Transverse colon (tissue), 4 donors: ENCODE results near the gene KANTR. TPM values are rescaled to one million over a fixed set of nuclear protein-coding genes. Genes with fewer than 3 reads are reported as not detected.
A peak's percentile ranks its signal among the peaks of the same experiment; 100 is the strongest.

Experiments used
- DNase-seq: peaks from one replicate; pipeline ENCODE4 v3.0.0-alpha.2; 2019
- H3K27ac ChIP-seq, 4 donors: fragments of 200-600 bp; sonication (generic); 2 replicates each; pipeline ENCODE4 v1.5.1; 2016 to 2018; ENCODE audit warnings: inconsistent platforms in 4 of 4
- H3K27me3 ChIP-seq: fragments of 200-600 bp; sonication (generic); 2 replicates; pipeline ENCODE4 v1.5.1; 2017; ENCODE audit warnings: inconsistent platforms
- H3K36me3 ChIP-seq, 4 donors: fragments of 200-600 bp; sonication (generic); 2 replicates each; pipeline ENCODE4 v1.5.1; 2017 to 2019; ENCODE audit warnings: inconsistent platforms in 4 of 4
- H3K4me1 ChIP-seq, 4 donors: fragments of 200-600 bp; sonication (generic); 2 replicates each; pipeline ENCODE4 v1.5.1; 2017 to 2020; ENCODE audit warnings: inconsistent platforms in 4 of 4
- H3K4me3 ChIP-seq, 4 donors: fragments of 200-600 bp; sonication (generic); 1 replicate in 1 of 4; 2 replicates in 3 of 4; pipeline versions ENCODE4 v1.5.1 to v1.6.1; 2017 to 2019; ENCODE audit warnings: inconsistent platforms in 4 of 4
- H3K9me3 ChIP-seq, 2 donors: fragments of 200-600 bp; sonication (generic); 2 replicates each; pipeline ENCODE4 v1.5.1; 2017 to 2019; ENCODE audit warnings: inconsistent platforms in 2 of 2
- EP300 ChIP-seq: sonication (generic); formaldehyde crosslinking; IDR thresholded peaks from one replicate; pipeline ENCODE4 v1.6.1; 2017; ENCODE audit warnings: antibody characterized with exemption, low read depth
- POLR2A ChIP-seq: fragments of 450-650 bp; IDR thresholded peaks from one replicate; pipeline ENCODE4 v1.6.1; 2016; ENCODE audit warnings: antibody characterized with exemption, mild to moderate bottlenecking, moderate library complexity
- POLR2AphosphoS5 ChIP-seq, 3 donors: sonication (generic); formaldehyde crosslinking; IDR thresholded peaks; one replicate each; pipeline ENCODE4 v1.6.1; 2016; ENCODE audit warnings: antibody characterized with exemption in 3 of 3
- WGBS, 2 donors: methylation state at CpG; one replicate each; pipeline ENCODE4 v1.1.5; 2018; ENCODE audit warnings: low coverage in 1 of 2; 5-methylcytosine and 5-hydroxymethylcytosine counted together
- in situ Hi-C, 4 donors: fragments of 200-750 bp; cut with MboI; loops; one replicate each; pipeline versions ENCODE4 v1.15.0 to v1.15.1; 2017; ENCODE audit warnings: low sequenced_read_pairs in 3 of 4, low pct_ligation_motif_present in 1 of 4, low pct_unique_long_range_greater_than_20kb in 1 of 4
- intact Hi-C: fragments of 100-400 bp; cut with DNase I; formaldehyde crosslinking; loops from one replicate; pipeline ENCODE4 v1.15.1; 2023; ENCODE audit warnings: low total_unique reads
- total RNA-seq, 4 donors: library from RNA; depleted of rRNA; stranded (reverse); fragments of >200 nt; gene quantifications; one replicate each; pipeline ENCODE4 v1.1.0, GENCODE V29; 2016
- TF ChIP-seq, protein P1 (sequence below), 5 experiments: fragments of 200-600 bp in 3 of 5; fragments of 450-650 bp in 2 of 5; sonication (generic) in 3 of 5; IDR thresholded peaks; 1 replicate in 2 of 5; 2 replicates in 3 of 5; pipeline ENCODE4 v1.5.1; 2016 to 2017; ENCODE audit warnings: antibody characterized with exemption in 5 of 5, inconsistent platforms in 3 of 5, mild to moderate bottlenecking in 2 of 5, moderate library complexity in 1 of 5

The KANTR gene
- total RNA-seq, 4 donors from 2014 or later = 13.4 to 141 (median 17.9) TPM

DNA sequence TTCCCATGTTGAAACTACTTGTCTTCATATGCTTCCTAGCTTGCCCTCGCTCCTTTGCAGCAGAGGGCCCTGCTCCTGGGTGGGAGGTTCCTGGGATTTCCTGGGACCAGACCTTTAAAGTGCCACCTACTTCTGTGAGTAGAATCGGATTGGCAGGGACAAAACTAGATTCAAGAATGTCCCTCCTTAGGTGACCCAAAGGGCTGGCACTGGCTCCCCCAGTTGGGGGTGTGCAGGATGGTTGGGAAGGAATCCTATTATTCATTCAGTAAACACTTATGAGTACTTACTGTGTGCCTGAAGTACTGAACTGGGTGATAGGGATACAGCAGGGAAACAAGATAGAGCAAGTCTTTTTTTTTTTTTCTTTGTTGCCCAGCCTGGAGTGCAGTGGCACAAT is 2.6 kb upstream of the KANTR start:
- H3K36me3 ChIP-seq = no peaks in the 10 kb centered on the region
- TF ChIP-seq POLR2A (no peak), EP300 (no peak), POLR2AphosphoS5 (IDR thresholded peaks at IDR 0.05) (no peak)
- TF ChIP-seq, protein P1, sequence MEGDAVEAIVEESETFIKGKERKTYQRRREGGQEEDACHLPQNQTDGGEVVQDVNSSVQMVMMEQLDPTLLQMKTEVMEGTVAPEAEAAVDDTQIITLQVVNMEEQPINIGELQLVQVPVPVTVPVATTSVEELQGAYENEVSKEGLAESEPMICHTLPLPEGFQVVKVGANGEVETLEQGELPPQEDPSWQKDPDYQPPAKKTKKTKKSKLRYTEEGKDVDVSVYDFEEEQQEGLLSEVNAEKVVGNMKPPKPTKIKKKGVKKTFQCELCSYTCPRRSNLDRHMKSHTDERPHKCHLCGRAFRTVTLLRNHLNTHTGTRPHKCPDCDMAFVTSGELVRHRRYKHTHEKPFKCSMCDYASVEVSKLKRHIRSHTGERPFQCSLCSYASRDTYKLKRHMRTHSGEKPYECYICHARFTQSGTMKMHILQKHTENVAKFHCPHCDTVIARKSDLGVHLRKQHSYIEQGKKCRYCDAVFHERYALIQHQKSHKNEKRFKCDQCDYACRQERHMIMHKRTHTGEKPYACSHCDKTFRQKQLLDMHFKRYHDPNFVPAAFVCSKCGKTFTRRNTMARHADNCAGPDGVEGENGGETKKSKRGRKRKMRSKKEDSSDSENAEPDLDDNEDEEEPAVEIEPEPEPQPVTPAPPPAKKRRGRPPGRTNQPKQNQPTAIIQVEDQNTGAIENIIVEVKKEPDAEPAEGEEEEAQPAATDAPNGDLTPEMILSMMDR (IDR thresholded peaks at IDR 0.05) = no peak
- no peak overlapping the region for H3K27ac ChIP-seq
- intact Hi-C loops = no loop called here
- no peak for DNase-seq
- H3K9me3 ChIP-seq = no peaks in the 10 kb centered on the region
- H3K4me1 ChIP-seq = peaks cover 6 to 21% (median 8%) of the 10 kb centered on the region in 4 donors
- no peaks in the 10 kb centered on the region for H3K27me3 ChIP-seq
- 82% methylated on average over 2 of the region's 2 CpGs; no CpG with 5 or more reads in 1 of the 2 donors for WGBS, 2 donors
- in situ Hi-C loops = no loop called here
- no peak overlapping the region for H3K4me3 ChIP-seq

- peaks cover 1 to 8% (median 6%) of the 10 kb centered on the region in 4 donors for H3K4me1 ChIP-seq
- DNase-seq = peak; percentile 87
- H3K36me3 ChIP-seq = no peaks in the 10 kb centered on the region
- intact Hi-C loops = no loop called here
- peak overlapping the region; percentile 95 to 97 (median 95) for H3K27ac ChIP-seq
- 0 to 44% methylated on average over 1 to 16 of the region's 16 CpGs for WGBS, 2 donors
- in situ Hi-C loops = no loop called here
- H3K9me3 ChIP-seq = no peaks in the 10 kb centered on the region
- TF ChIP-seq POLR2A = no peak
- TF ChIP-seq EP300 = no peak
- no peak for TF ChIP-seq POLR2AphosphoS5 (IDR thresholded peaks at IDR 0.05)
- TF ChIP-seq, protein P1 (IDR thresholded peaks at IDR 0.05) = peak; percentile 41 to 70 (median 46)
- no peaks in the 10 kb centered on the region for H3K27me3 ChIP-seq
- peak overlapping the region; percentile 6 to 70 (median 54) for H3K4me3 ChIP-seq
Observed at GRCh38 chrX:53093177-53093655, 726 bp upstream of the KANTR start.

- Histone ChIP-seq H3K9me3 (no peaks in the 10 kb centered on the region), H3K36me3 (no peaks in the 10 kb centered on the region), H3K27ac (peak overlapping the region; percentile 95 to 97 (median 95)), H3K4me1 (peaks cover 0 to 8% (median 6%) of the 10 kb centered on the region in 4 donors), H3K4me3 (peak overlapping the region; percentile 46 to 70 (median 60)), H3K27me3 (no peaks in the 10 kb centered on the region)
- DNase-seq = no peak
- 48% methylated on average over 5 of the region's 5 CpGs; no CpG with 5 or more reads in 1 of the 2 donors for WGBS, 2 donors
- in situ Hi-C loops = no loop called here
- TF ChIP-seq POLR2A (no peak), EP300 (no peak), POLR2AphosphoS5 (IDR thresholded peaks at IDR 0.05) (no peak)
- TF ChIP-seq, protein P1 (IDR thresholded peaks at IDR 0.05) = no peak
- intact Hi-C loops = no loop called here
Observed at GRCh38 chrX:53094582-53094905, 602 bp downstream of the KANTR start.

DNA sequence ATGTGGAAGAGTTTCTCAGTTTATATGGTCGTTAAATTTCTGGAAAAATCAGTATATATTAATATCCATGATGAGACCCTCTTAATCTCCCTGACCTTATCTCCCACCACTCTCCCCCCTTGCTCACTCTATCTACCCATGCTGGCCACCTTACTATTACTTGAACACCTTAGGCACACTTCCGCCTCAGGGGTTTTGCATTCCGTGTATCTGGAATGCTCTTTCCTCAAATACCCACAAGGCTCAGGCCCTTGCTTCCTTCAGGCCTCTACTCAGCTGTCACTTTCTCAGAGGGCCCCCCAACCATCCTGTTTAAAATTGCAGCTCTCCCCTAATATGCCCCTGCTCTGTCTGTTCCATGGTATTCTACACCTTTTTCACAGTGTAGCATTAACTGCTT is 1.9 kb downstream of the KANTR start:
- H3K36me3 ChIP-seq = no peaks in the 10 kb centered on the region
- H3K4me3 ChIP-seq = no peak overlapping the region
- 82% methylated on average over 3 of the region's 3 CpGs; no CpG with 5 or more reads in 1 of the 2 donors for WGBS, 2 donors
- peaks cover 0 to 8% (median 6%) of the 10 kb centered on the region in 4 donors for H3K4me1 ChIP-seq
- in situ Hi-C loops (no loop called here), intact Hi-C loops (no loop called here)
- no peaks in the 10 kb centered on the region for H3K27me3 ChIP-seq
- no peak overlapping the region for H3K27ac ChIP-seq
- H3K9me3 ChIP-seq = no peaks in the 10 kb centered on the region
- TF ChIP-seq EP300 (no peak), POLR2A (no peak), POLR2AphosphoS5 (IDR thresholded peaks at IDR 0.05) (no peak)
- TF ChIP-seq, protein P1 (IDR thresholded peaks at IDR 0.05) = no peak
- DNase-seq = no peak
